Heart right ventricle (tissue), 16 donors: Measurements from ENCODE around the gene SHROOM3. TPM values are rescaled to one million over a fixed set of nuclear protein-coding genes. Genes with fewer than 3 reads are reported as not detected.

ENCODE experiments used
- ATAC-seq, 8 donors: fragments of 200-7000 bp; cut with Tn5 transposase; one replicate each; pipeline ENCODE4 v1.9.1; 2020; ENCODE audit warnings: mild to moderate bottlenecking in 8 of 8, moderate library complexity in 8 of 8, moderate number of reproducible peaks in 1 of 8
- DNase-seq, 2 donors: peaks; one replicate each; pipeline ENCODE4 v3.0.0-alpha.2; 2020
- H3K27ac ChIP-seq, 10 donors: fragments of 200-600 bp; sonication (generic) in 2 of 10; one replicate each; pipeline versions ENCODE4 v1.5.0 to v1.8.0; 2020 to 2022; ENCODE audit warnings: mild to moderate bottlenecking in 3 of 10
- H3K27me3 ChIP-seq, 7 donors: fragments of 200-600 bp; one replicate each; pipeline ENCODE4 v1.8.0; 2021 to 2022; ENCODE audit warnings: mild to moderate bottlenecking in 2 of 7
- H3K36me3 ChIP-seq, 9 donors: fragments of 200-600 bp; sonication (generic) in 1 of 9; one replicate each; pipeline versions ENCODE4 v1.5.0 to v1.8.0; 2020 to 2022; ENCODE audit warnings: mild to moderate bottlenecking in 2 of 9
- H3K4me1 ChIP-seq, 9 donors: fragments of 200-600 bp; sonication (generic) in 1 of 9; one replicate each; pipeline versions ENCODE4 v1.5.0 to v1.8.0; 2020 to 2022; ENCODE audit warnings: mild to moderate bottlenecking in 4 of 9
- H3K4me3 ChIP-seq, 10 donors: fragments of 200-600 bp; sonication (generic) in 2 of 10; one replicate each; pipeline versions ENCODE4 v1.5.0 to v1.8.0; 2020 to 2022; ENCODE audit warnings: mild to moderate bottlenecking in 7 of 10, moderate library complexity in 2 of 10
- H3K9me3 ChIP-seq, 11 donors: fragments of 200-600 bp in 10 of 11; sonication (generic) in 2 of 11; one replicate each; pipeline versions ENCODE4 v1.5.0 to v1.8.0; 2013 to 2022; ENCODE audit warnings: mild to moderate bottlenecking in 2 of 11, control low read depth in 1 of 11, moderate library complexity in 1 of 11
- CTCF ChIP-seq, 9 donors: fragments of 200-600 bp; sonication (generic) in 2 of 9; IDR thresholded peaks; one replicate each; pipeline versions ENCODE4 v1.5.0 to v1.8.0; 2021 to 2022; ENCODE audit warnings: antibody characterized with exemption in 9 of 9, mild to moderate bottlenecking in 5 of 9, moderate library complexity in 1 of 9
- WGBS, 2 donors: extraction: QIAGEN DNeasy Blood & Tissue Kit; methylation state at CpG; one replicate each; pipeline ENCODE4 v1.1.7; 2013; ENCODE audit warnings: inconsistent platforms in 1 of 2; 5-methylcytosine and 5-hydroxymethylcytosine counted together
- intact Hi-C, 10 donors: fragments of 100-400 bp; cut with DNase I; formaldehyde crosslinking; loops; one replicate each; pipeline versions ENCODE4 v1.11.1 to v1.14.2; 2022
- polyA plus RNA-seq, 2 donors: library from polyadenylated mRNA; stranded (reverse); fragments of 200-250 nt; gene quantifications; one replicate each; pipeline ENCODE4 v1.2.3, GENCODE V29; 2013
- total RNA-seq, 10 donors: library from RNA; stranded (reverse); fragmentation: NEBNext Ultra II Directional in 3 of 10; extraction: Animal tissue kit (Norgen Biotek cat#: 25700) in 3 of 10; gene quantifications; one replicate each; pipeline versions ENCODE4 v1.2.1 to v1.2.4, GENCODE V29; 2021 to 2023
- donor health status: Arrhythmogenic right ventricular cardiomyopathy.
- donor health status: ischemic (EF 13 %, LVEDD 7.1; RV severe dilation, severe dysfunction).
- donor health status: healthy with polysubstance abuse.
- donor health status: DM: no; HTN: yes; CAD: no.
- donor health status: DM: no; HTN: no; CAD: no.
- donor health status: ischemic (EF 25% LVEDD 6.9; RV normal size, moderate dysfunction).
- donor health status: ischemic (EF 25% LVEDD 5.7; RV mildly dilated, moderate dysfunction).
- donor health status: healthy.
- donor health status: DM: yes; HTN: yes; CAD: no.
- donor health status: Ischemic cardiomyopathy.
- donor health status: ischemic (EF 35%, LVEDD 5.7; RV mildly dilated, moderate dysfunction).
- donor health status: nonischemic (EF 11% LVEDD 7.7; RV severe dilation, severe dysfunction).
- donor health status: DM: yes; HTN: yes; CAD: no.
- donor health status: PGD.
- donor health status: ischemic (EF 29% LVEDD 5.4; RV normal size, mild dysfunction).
- donor health status: nonischemic (EF 23%, LVEDD 6.1; RV moderate dilation, normal function).

SHROOM3 gene
- total and polyA plus RNA-seq, 12 donors = 1.7 to 33.3 (median 15.9) TPM

- intact Hi-C loops = no loop called here
- Histone ChIP-seq H3K36me3 (no peaks in the 10 kb centered on the region), H3K4me3 (no peak overlapping the region), H3K9me3 (peaks cover 0 to 6% (median 0%) of the 10 kb centered on the region in 11 donors), H3K27ac (peak overlapping the region in 2 of 10 donors; percentile 3 to 44), H3K27me3 (no peaks in the 10 kb centered on the region), H3K4me1 (peaks cover 0 to 8% (median 0%) of the 10 kb centered on the region in 9 donors)
- DNase-seq = no peak
- WGBS, 2 donors = 81 to 82% methylated on average over 8 of the region's 8 CpGs
- no peak for TF ChIP-seq CTCF (IDR thresholded peaks at IDR 0.05)
- ATAC-seq = peak in 3 of 8 donors; percentile 24 to 63 (median 48)
Measured at GRCh38 chr4:76822303-76822702, 387.3 kb downstream of the SHROOM3 start.

- intact Hi-C loops = no loop called here
- H3K4me3 ChIP-seq = no peak overlapping the region
- no peak overlapping the region for H3K27ac ChIP-seq
- no peaks in the 10 kb centered on the region for H3K27me3 ChIP-seq
- no peaks in the 10 kb centered on the region for H3K36me3 ChIP-seq
- no peak for ATAC-seq
- TF ChIP-seq CTCF (IDR thresholded peaks at IDR 0.05) = no peak
- peaks cover 0 to 8% (median 0%) of the 10 kb centered on the region in 9 donors for H3K4me1 ChIP-seq
- no peak for DNase-seq
- peaks cover 0 to 5% (median 0%) of the 10 kb centered on the region in 11 donors for H3K9me3 ChIP-seq
- WGBS, 2 donors = 97 to 100% methylated on average over 1 of the region's 1 CpG
Measured at GRCh38 chr4:76823495-76823894, 388.5 kb downstream of the SHROOM3 start.

- Histone ChIP-seq H3K9me3 (no peaks in the 10 kb centered on the region), H3K4me1 (peaks cover 4 to 26% (median 21%) of the 10 kb centered on the region in 9 donors), H3K36me3 (no peaks in the 10 kb centered on the region), H3K4me3 (no peak overlapping the region), H3K27me3 (no peaks in the 10 kb centered on the region), H3K27ac (peak overlapping the region in 7 of 10 donors; percentile 63 to 86 (median 77))
- TF ChIP-seq CTCF (IDR thresholded peaks at IDR 0.05) = no peak
- 36 to 51% methylated on average over 4 of the region's 4 CpGs for WGBS, 2 donors
- ATAC-seq = peak in 4 of 8 donors; percentile 20 to 51 (median 29)
- intact Hi-C loops = no loop called here
- DNase-seq = no peak
Measured at GRCh38 chr4:76830612-76830963, 395.6 kb downstream of the SHROOM3 start.

GRCh38 chr4:76830964-76831703 is 396.1 kb downstream of the SHROOM3 start:
- Histone ChIP-seq H3K4me3 (no peak overlapping the region), H3K4me1 (peaks cover 4 to 26% (median 21%) of the 10 kb centered on the region in 9 donors), H3K27me3 (no peaks in the 10 kb centered on the region), H3K9me3 (no peaks in the 10 kb centered on the region), H3K36me3 (no peaks in the 10 kb centered on the region), H3K27ac (peak overlapping the region; percentile 27 to 86 (median 74))
- no peak for TF ChIP-seq CTCF (IDR thresholded peaks at IDR 0.05)
- WGBS, 2 donors = 38 to 41% methylated on average over 11 of the region's 11 CpGs
- intact Hi-C loops = no loop called here
- peak in 1 of 2 donors; percentile 77 for DNase-seq
- ATAC-seq = peak; percentile 68 to 95 (median 90)
